Measurements from ENCODE around the gene TLR3.

- TF ChIP-seq, protein P1, sequence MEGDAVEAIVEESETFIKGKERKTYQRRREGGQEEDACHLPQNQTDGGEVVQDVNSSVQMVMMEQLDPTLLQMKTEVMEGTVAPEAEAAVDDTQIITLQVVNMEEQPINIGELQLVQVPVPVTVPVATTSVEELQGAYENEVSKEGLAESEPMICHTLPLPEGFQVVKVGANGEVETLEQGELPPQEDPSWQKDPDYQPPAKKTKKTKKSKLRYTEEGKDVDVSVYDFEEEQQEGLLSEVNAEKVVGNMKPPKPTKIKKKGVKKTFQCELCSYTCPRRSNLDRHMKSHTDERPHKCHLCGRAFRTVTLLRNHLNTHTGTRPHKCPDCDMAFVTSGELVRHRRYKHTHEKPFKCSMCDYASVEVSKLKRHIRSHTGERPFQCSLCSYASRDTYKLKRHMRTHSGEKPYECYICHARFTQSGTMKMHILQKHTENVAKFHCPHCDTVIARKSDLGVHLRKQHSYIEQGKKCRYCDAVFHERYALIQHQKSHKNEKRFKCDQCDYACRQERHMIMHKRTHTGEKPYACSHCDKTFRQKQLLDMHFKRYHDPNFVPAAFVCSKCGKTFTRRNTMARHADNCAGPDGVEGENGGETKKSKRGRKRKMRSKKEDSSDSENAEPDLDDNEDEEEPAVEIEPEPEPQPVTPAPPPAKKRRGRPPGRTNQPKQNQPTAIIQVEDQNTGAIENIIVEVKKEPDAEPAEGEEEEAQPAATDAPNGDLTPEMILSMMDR (IDR thresholded peaks at IDR 0.05; ENCODE audit: low read depth, low read length, poor library complexity, severe bottlenecking) = no peak
- TF ChIP-seq EZH2phosphoT487 (IDR thresholded peaks at IDR 0.05; ENCODE audit: borderline replicate concordance, low read length) = no peak
Observed at GRCh38 chr4:186081202-186081807, 12.3 kb downstream of the TLR3 start.
